Measurements from ENCODE around the gene LRMDA. TPM values are rescaled to one million over a fixed set of nuclear protein-coding genes. Genes with fewer than 3 reads are reported as not detected.

The LRMDA gene
- total and polyA plus RNA-seq, 2 donors (not counting 3 experiments of a cell fraction or from before 2014, with no cell fraction given): 9.7 to 18.0 TPM

DNA sequence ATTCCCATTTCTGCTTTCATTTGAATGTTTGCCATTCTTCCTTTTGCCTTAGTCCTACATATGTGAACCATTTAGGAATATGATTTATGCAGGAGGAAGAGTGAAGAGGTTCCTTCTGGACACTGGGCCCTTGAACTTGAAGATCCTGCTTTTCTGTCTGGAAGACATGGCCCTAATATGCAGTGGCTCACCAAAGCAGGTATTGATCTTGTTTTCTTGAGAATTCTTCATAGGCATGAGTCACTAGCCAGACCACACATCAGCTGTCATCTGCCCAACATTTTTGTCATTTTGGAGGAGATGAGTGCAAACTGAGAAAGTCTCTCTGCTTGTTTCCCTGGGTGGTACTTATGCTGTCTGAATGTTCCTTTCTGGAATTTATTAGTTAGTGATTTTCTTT, 382.6 kb downstream of the LRMDA start:
- DNase-seq (ENCODE audit: low read depth, low spot score) (no peak), FAIRE-seq (no peak)
- ChIA-PET POLR2A (no interaction called here), CTCF (no interaction called here)
- intact Hi-C loops (cut with micrococcal nuclease): no loop called here
- Histone ChIP-seq H2AFZ (ENCODE audit: low read depth, low read length) (no peak overlapping the region), H3K27me3 (ENCODE audit: control insufficient read depth in 2 of 2, insufficient read depth in 2 of 2, low read length in 2 of 2) (no peaks in the 10 kb centered on the region), H3K36me3 (ENCODE audit: control insufficient read depth in 2 of 2, extremely low read depth in 1 of 2, insufficient read depth in 2 of 2, low read length in 2 of 2) (no peaks in the 10 kb centered on the region), H3K4me1 (ENCODE audit: control insufficient read depth, extremely low read depth, insufficient read depth, low read length) (no peaks in the 10 kb centered on the region), H4K20me1 (replicated peaks; ENCODE audit: control insufficient read depth, extremely low read depth, insufficient read depth, low read length) (no peaks in the 10 kb centered on the region), H3K9me3 (replicated peaks; ENCODE audit: control insufficient read depth, insufficient read depth, low read length) (no peaks in the 10 kb centered on the region), H3K4me2 (ENCODE audit: insufficient read depth, low read length) (no peak overlapping the region), H3K9me1 (replicated peaks; ENCODE audit: control insufficient read depth, extremely low read depth, insufficient read depth, low read length) (no peaks in the 10 kb centered on the region), H3K27ac (ENCODE audit: insufficient read depth, low read depth, low read length) (no peak overlapping the region), H3K79me2 (ENCODE audit: control insufficient read depth, insufficient read depth, low read length) (no peaks in the 10 kb centered on the region), H3K4me3 (replicated peaks in 1 of 3; ENCODE audit: insufficient read depth in 1 of 3, low read depth in 1 of 3, low read length in 3 of 3) (no peak overlapping the region), H3K9ac (replicated peaks; ENCODE audit: extremely low read depth, insufficient read depth, low read length) (no peak overlapping the region)
- TF ChIP-seq MYC (IDR thresholded peaks at IDR 0.05; ENCODE audit: low read depth, low read length) (no peak), EZH2 (IDR thresholded peaks at IDR 0.05; ENCODE audit: borderline replicate concordance, low read depth, low read length, severe bottlenecking) (no peak)
- dilution Hi-C loops (cut with MboI; ENCODE audit: extremely low pct_ligation_motif_present, low sequenced_read_pairs): no loop called here
- BruUV-seq (replicated peaks): no TSS peak

DNA sequence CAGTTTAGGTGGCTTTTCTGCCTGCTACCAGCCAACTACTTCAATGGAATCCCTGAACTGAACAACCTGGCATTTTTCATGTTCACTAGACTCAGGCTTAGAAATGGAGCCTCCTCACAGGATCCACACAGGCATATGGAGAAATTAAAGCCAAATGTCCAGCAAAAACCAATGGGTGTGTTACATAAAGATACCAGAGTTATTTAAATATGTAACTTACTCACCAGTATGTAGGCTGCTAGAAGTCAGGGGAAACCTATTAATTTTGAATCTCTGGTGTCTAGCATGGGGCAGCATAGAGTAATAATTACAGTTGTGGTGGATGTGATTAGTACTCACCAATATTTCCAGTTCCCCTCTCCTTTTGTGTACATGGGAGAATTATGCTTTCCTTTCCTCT, 383.6 kb downstream of the LRMDA start:
- H3K36me3 ChIP-seq (ENCODE audit: control insufficient read depth in 2 of 2, extremely low read depth in 1 of 2, insufficient read depth in 2 of 2, low read length in 2 of 2): no peaks in the 10 kb centered on the region
- POLR2A ChIA-PET: no interaction called here
- H3K9ac ChIP-seq (replicated peaks; ENCODE audit: extremely low read depth, insufficient read depth, low read length): no peak overlapping the region
- CTCF ChIA-PET: no interaction called here
- H3K27me3 ChIP-seq (ENCODE audit: control insufficient read depth in 2 of 2, insufficient read depth in 2 of 2, low read length in 2 of 2): no peaks in the 10 kb centered on the region
- no peak overlapping the region for H3K4me2 ChIP-seq (ENCODE audit: insufficient read depth, low read length)
- FAIRE-seq (no peak), DNase-seq (ENCODE audit: low read depth, low spot score) (no peak)
- H3K4me3 ChIP-seq (replicated peaks in 1 of 3; ENCODE audit: insufficient read depth in 1 of 3, low read depth in 1 of 3, low read length in 3 of 3): no peak overlapping the region
- dilution Hi-C loops (cut with MboI; ENCODE audit: extremely low pct_ligation_motif_present, low sequenced_read_pairs): no loop called here
- H3K9me3 ChIP-seq (replicated peaks; ENCODE audit: control insufficient read depth, insufficient read depth, low read length): no peaks in the 10 kb centered on the region
- H3K79me2 ChIP-seq (ENCODE audit: control insufficient read depth, insufficient read depth, low read length): no peaks in the 10 kb centered on the region
- no peaks in the 10 kb centered on the region for H4K20me1 ChIP-seq (replicated peaks; ENCODE audit: control insufficient read depth, extremely low read depth, insufficient read depth, low read length)
- intact Hi-C loops (cut with micrococcal nuclease): no loop called here
- no peaks in the 10 kb centered on the region for H3K4me1 ChIP-seq (ENCODE audit: control insufficient read depth, extremely low read depth, insufficient read depth, low read length)
- no TSS peak for BruUV-seq (replicated peaks)
- H2AFZ ChIP-seq (ENCODE audit: low read depth, low read length): no peak overlapping the region
- no peak for TF ChIP-seq EZH2 (IDR thresholded peaks at IDR 0.05; ENCODE audit: borderline replicate concordance, low read depth, low read length, severe bottlenecking)
- TF ChIP-seq, protein P1, sequence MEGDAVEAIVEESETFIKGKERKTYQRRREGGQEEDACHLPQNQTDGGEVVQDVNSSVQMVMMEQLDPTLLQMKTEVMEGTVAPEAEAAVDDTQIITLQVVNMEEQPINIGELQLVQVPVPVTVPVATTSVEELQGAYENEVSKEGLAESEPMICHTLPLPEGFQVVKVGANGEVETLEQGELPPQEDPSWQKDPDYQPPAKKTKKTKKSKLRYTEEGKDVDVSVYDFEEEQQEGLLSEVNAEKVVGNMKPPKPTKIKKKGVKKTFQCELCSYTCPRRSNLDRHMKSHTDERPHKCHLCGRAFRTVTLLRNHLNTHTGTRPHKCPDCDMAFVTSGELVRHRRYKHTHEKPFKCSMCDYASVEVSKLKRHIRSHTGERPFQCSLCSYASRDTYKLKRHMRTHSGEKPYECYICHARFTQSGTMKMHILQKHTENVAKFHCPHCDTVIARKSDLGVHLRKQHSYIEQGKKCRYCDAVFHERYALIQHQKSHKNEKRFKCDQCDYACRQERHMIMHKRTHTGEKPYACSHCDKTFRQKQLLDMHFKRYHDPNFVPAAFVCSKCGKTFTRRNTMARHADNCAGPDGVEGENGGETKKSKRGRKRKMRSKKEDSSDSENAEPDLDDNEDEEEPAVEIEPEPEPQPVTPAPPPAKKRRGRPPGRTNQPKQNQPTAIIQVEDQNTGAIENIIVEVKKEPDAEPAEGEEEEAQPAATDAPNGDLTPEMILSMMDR (IDR thresholded peaks at IDR 0.05; ENCODE audit: extremely low read depth in 1 of 2, insufficient read depth in 1 of 2, low read depth in 1 of 2, low read length in 2 of 2): no peak
- TF ChIP-seq, protein P2, sequence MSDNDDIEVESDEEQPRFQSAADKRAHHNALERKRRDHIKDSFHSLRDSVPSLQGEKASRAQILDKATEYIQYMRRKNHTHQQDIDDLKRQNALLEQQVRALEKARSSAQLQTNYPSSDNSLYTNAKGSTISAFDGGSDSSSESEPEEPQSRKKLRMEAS (IDR thresholded peaks at IDR 0.05; ENCODE audit: insufficient read depth, insufficient read length): no peak
- TF ChIP-seq MYC (IDR thresholded peaks at IDR 0.05; ENCODE audit: low read depth, low read length): no peak
- TF ChIP-seq FOS (IDR thresholded peaks at IDR 0.05; ENCODE audit: borderline replicate concordance, insufficient read depth, low read length): no peak
- TF ChIP-seq GATA2 (IDR thresholded peaks at IDR 0.05; ENCODE audit: insufficient read depth, insufficient read length, low read depth, low read length): no peak
- no peak for TF ChIP-seq POLR2AphosphoS5 (IDR thresholded peaks at IDR 0.05; ENCODE audit: insufficient read depth, low read depth, low read length)
- TF ChIP-seq JUN (IDR thresholded peaks at IDR 0.05; ENCODE audit: borderline replicate concordance, insufficient read depth, insufficient read length, low read depth): no peak
- TF ChIP-seq POLR2A (IDR thresholded peaks at IDR 0.05; ENCODE audit: low read depth, low read length): no peak
- H3K27ac ChIP-seq (ENCODE audit: insufficient read depth, low read depth, low read length): no peak overlapping the region
- H3K9me1 ChIP-seq (replicated peaks; ENCODE audit: control insufficient read depth, extremely low read depth, insufficient read depth, low read length): no peaks in the 10 kb centered on the region
